Measurements from ENCODE around the gene AMIGO3. TPM values are rescaled to one million over a fixed set of nuclear protein-coding genes. Genes with fewer than 3 reads are reported as not detected.
A peak's percentile ranks its signal among the peaks of the same experiment; 100 is the strongest.

Gene AMIGO3
- total and polyA plus RNA-seq, 2 of the 8 experiments (the other 6 are each of a cell fraction or from before 2014, with no cell fraction given), result 1.6 to 8.8 TPM

- H3K79me2 ChIP-seq (ENCODE audit: control insufficient read depth in 1 of 2, insufficient read depth in 2 of 2, low read length in 2 of 2), result no peaks in the 10 kb centered on the region
- no peaks in the 10 kb centered on the region for H3K9me3 ChIP-seq (ENCODE audit: insufficient read depth in 2 of 2, low read depth in 1 of 2, low read length in 1 of 2)
- no peak overlapping the region for H3K14ac ChIP-seq (ENCODE audit: insufficient read length)
- no peak for DNase-seq (ENCODE audit: low read depth in 1 of 2, low spot score in 2 of 2)
- peaks cover 3 to 5% (median 4%) of the 10 kb centered on the region in 4 experiments; a peak in 4 of 8 replicates for H3K36me3 ChIP-seq (ENCODE audit: control insufficient read depth in 2 of 4, insufficient read depth in 4 of 4, low read length in 3 of 4)
- H2BK120ac ChIP-seq (replicated peaks; ENCODE audit: low read depth, low read length), result no peak overlapping the region
- no peak overlapping the region for H2BK15ac ChIP-seq (ENCODE audit: low read length)
- no peak overlapping the region for H3K56ac ChIP-seq (replicated peaks; ENCODE audit: insufficient read length, low read depth, low read length)
- H3K23me2 ChIP-seq (ENCODE audit: low read depth, low read length), result no peaks in the 10 kb centered on the region
- H3K9ac ChIP-seq (replicated peaks in 1 of 4; ENCODE audit: extremely low read depth in 1 of 4, low read depth in 3 of 4, low read length in 3 of 4), result no peak overlapping the region
- no peaks in the 10 kb centered on the region for H3K79me1 ChIP-seq (ENCODE audit: low read depth, low read length)
- no peak overlapping the region for H2AK5ac ChIP-seq (ENCODE audit: low read depth, low read length)
- H4K91ac ChIP-seq (replicated peaks; ENCODE audit: insufficient read length, low read length), result no peak overlapping the region
- no peak overlapping the region for H4K8ac ChIP-seq (ENCODE audit: extremely low read depth, insufficient read depth, low read length)
- no peak overlapping the region for H2AFZ ChIP-seq (ENCODE audit: low read length)
- ChIA-PET POLR2A (ENCODE audit: partially characterized antibody) (interaction anchor here (0.9 kb wide), 1 partner anchor 19 kb away, joined by 5 read pairs; the partner anchor contains the start of gene AMIGO3), CTCF (ENCODE audit: partially characterized antibody) (interaction anchor here (0.9 to 9.7 kb wide), 18 partner anchors 11 to 360 kb away, joined by 3 to 127 read pairs (median 6); partner anchors contain the start of genes AMIGO3, MST1, RNF123 and USP4)
- H4K20me1 ChIP-seq (replicated peaks in 1 of 2; ENCODE audit: control insufficient read depth in 1 of 2, insufficient read depth in 2 of 2, low read length in 2 of 2), result peaks cover 8 to 11% of the 10 kb centered on the region in 2 experiments
- no peak overlapping the region for H4K5ac ChIP-seq (ENCODE audit: insufficient read length, low read depth, low read length)
- H3K18ac ChIP-seq (ENCODE audit: extremely low read depth, low read length), result no peak overlapping the region
- WGBS, 2 experiments (ENCODE audit: extremely low coverage in 1 of 2, insufficient coverage in 1 of 2, insufficient read length in 1 of 2, insufficient replicate concordance in 2 of 2, low coverage in 1 of 2, low lambda C conversion rate in 2 of 2, missing lambda C conversion rate in 1 of 2), result 85% methylated on average over 8 of the region's 8 CpGs; no CpG with 5 or more reads in 1 of the 2 experiments
- no peak overlapping the region for H2BK5ac ChIP-seq (ENCODE audit: low read depth, low read length)
- peaks cover 0 to 9% (median 5%) of the 10 kb centered on the region in 4 experiments; a peak in 5 of 7 replicates for H3K4me1 ChIP-seq (replicated peaks in 1 of 4; ENCODE audit: control insufficient read depth in 3 of 4, insufficient read depth in 4 of 4, low read length in 3 of 4)
- H3K27me3 ChIP-seq (replicated peaks in 1 of 4; ENCODE audit: control insufficient read depth in 3 of 4, extremely low read depth in 1 of 4, insufficient read depth in 3 of 4, low read length in 3 of 4), result no peaks in the 10 kb centered on the region
- H3K4me3 ChIP-seq (ENCODE audit: extremely low read depth in 1 of 4, insufficient read depth in 2 of 4, low read depth in 3 of 4, low read length in 4 of 4), result no peak overlapping the region
- H2BK20ac ChIP-seq (ENCODE audit: low read length), result no peak overlapping the region
- H3K23ac ChIP-seq (ENCODE audit: insufficient read length), result no peak overlapping the region
- no peak overlapping the region for H3K4ac ChIP-seq (replicated peaks; ENCODE audit: insufficient read length, low read depth, low read length)
- no peak overlapping the region for H3K27ac ChIP-seq (ENCODE audit: low read depth, low read length)
- FAIRE-seq, result no peak
- H2BK12ac ChIP-seq (ENCODE audit: low read depth, low read length), result 0 out of 2 replicates have a peak overlapping the region, but pooled peaks have one; percentile 27
- no peak overlapping the region for H3K4me2 ChIP-seq (ENCODE audit: insufficient read depth in 1 of 2, low read depth in 2 of 2, low read length in 2 of 2)
- no peak for TF ChIP-seq MAX (IDR thresholded peaks at IDR 0.05)
- no peak for TF ChIP-seq CREB1 (IDR thresholded peaks at IDR 0.05)
- TF ChIP-seq SIN3A (conservative IDR thresholded peaks at IDR 0.05 in 1 of 2, IDR thresholded peaks at IDR 0.05 in 1 of 2; ENCODE audit: low read depth in 1 of 2, low read length in 2 of 2), result no peak
- TF ChIP-seq KDM4A (IDR thresholded peaks at IDR 0.05; ENCODE audit: low read depth, low read length, severe bottlenecking), result no peak
- TF ChIP-seq EZH2 (IDR thresholded peaks at IDR 0.05; ENCODE audit: low read depth, low read length, severe bottlenecking), result no peak
- TF ChIP-seq GTF2F1 (IDR thresholded peaks at IDR 0.05; ENCODE audit: borderline replicate concordance, low read depth, low read length), result no peak
- TF ChIP-seq SP4 (IDR thresholded peaks at IDR 0.05; ENCODE audit: low read length), result no peak
- no peak for TF ChIP-seq CEBPB (IDR thresholded peaks at IDR 0.05; ENCODE audit: low read depth, low read length)
Measured at GRCh38 chr3:49700014-49700413, 19.5 kb downstream of the AMIGO3 start.
